Stimulated activated naive CD4-positive, alpha-beta T cell treated with Interleukin-2 at 50 U/mL for 16 hours (primary cell): Measurements from ENCODE around the gene ZNF691.
"Not testable (repeated sequence)": the region's sequence is repeated elsewhere in the genome, so short reads cannot be mapped to it uniquely, and the experiment has no call there.

Source experiments
- DNase-seq: peaks from one replicate; lab custom pipeline; 2025; lab: John Stamatoyannopoulos, UW

ZNF691 gene

DNA sequence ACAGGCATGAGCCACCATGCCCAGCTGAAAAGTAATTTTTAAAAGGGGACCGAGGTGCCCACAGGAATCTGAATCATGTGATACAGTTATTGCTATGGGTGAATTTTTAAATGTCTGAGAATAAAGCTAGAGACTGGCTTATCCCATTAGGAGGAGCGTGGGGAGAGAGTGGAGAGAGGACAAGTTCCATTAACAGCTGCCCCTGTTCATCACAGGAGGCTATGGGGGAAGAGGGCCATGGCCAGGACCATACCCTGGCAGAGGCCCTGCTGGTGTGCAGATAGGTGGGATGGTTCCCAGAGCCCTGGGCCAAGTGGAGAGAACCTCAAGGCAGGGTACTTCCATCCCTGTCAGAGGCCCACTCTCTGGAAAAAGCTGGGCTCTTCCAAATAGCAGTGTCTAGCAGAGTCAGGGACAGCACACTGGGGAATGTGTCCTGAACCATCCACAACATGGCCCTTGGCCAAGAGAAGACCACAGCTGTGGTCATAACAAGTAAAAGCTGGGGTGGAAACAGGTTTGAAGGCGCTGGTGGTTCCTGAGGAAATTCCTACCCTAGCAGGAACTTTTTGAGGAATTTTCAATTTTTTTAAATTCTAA, 13.7 kb upstream of the ZNF691 start:
- DNase-seq = no peak

DNA sequence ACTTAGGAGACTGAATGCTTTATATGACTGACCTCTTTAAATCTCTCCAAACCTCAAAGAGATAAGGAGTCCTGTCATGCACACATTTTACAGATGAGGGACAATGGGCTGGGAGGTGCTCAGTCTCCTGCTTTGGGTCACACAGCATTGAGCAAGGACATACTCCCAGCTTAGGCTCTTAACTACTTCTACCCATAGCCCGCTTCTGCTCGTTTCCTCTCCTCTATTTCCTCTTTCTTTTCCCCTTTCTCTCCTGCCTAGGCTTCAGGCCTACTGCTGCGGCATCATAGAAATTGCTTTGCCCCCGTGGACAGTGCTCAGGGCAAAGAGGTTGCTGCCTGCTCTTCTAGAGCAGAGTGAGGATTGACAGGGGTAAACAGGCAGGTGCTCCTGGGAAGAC, 12.4 kb upstream of the ZNF691 start:
- no peak for DNase-seq

DNA sequence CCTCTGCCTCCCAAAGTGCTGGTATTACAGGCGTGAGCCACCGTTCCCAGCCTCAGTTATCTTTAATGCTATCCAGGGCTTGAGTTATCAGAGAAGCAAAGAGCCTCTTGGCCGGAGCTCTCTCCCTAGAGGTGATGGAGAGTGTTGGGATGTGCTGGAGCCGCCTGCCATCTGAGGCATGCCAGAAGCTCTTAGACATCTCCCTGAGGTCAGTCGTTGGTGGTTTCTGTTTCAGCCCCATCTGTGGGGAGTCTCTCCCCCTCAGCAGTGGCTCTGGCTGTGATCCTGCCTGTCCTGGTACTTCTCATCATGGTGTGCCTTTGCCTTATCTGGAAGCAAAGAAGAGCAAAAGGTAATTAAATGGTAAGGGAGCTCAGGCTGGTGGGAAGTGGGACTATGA, 11.6 kb upstream of the ZNF691 start:
- no peak for DNase-seq

DNA sequence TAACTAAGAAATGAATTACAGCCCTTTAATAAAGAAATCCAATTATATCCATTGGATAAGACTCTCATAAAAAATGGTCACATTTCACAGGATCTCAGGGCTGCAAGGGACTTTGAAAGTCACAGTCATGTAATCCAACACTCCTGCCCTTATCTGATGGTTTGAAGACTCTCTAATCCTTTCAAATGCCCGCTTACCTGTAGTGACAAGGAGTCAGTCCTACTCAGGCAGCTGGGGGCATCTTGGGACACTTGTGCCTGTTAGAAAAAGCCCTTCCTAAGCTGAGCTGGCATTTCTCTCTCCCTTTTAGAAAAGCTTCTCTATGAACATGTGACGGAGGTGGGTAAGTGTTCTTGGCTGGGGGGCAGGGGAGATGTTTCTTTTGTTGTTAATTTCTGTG, 11.0 kb upstream of the ZNF691 start:
- DNase-seq = no peak

DNA sequence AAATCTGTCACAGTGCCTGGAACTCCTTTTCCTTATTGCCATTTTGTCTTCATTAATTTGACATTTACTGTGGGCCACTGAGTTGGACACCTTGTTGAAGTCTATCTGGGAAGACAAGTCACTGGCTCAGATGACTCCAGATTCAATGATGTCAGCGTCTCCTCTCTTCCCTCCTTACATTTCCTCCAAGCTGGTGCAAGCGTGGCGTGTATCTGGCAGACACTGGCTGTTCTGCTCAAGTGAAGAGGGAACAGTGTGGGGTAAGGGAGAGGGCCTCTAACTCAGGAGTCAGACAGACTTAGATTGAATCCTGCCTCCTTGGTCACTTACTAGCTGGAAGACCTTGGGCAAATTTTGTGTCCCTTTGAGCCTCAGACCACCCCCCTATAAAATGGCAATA, 8.7 kb upstream of the ZNF691 start:
- DNase-seq = no peak

DNA sequence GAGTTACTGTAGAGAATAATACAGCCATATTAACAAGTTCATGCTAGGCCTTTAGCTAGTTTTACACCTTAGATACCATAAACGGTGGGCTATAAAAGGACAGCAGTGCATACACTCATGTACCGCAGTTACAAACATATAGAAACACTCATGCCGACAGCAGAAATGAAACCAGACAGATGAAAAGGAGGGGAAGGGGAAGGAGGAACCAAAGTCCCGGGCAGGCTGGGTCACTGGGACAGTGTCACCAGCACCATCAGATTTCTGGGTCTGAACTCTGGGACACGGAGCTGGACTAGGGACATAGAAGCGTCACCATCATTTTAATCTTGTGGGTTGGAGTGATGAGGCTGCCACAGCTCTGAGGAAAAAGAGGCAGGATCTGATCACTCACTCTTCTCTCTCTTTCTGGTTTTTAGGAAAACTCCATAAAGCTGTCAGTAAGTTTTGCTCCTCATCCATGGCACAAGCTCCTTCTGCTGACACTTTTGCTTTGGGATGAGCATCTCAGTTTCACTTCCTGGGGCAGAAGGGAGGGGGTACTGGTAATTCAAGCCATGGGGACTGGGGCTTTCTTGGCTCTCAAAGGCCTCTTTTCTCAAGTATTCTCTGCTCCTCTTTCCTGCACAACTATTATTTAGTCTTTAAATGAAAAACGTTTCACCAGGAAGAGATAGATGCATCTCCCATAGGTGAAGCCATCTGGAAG, 7.8 kb upstream of the ZNF691 start:
- DNase-seq = no peak

DNA sequence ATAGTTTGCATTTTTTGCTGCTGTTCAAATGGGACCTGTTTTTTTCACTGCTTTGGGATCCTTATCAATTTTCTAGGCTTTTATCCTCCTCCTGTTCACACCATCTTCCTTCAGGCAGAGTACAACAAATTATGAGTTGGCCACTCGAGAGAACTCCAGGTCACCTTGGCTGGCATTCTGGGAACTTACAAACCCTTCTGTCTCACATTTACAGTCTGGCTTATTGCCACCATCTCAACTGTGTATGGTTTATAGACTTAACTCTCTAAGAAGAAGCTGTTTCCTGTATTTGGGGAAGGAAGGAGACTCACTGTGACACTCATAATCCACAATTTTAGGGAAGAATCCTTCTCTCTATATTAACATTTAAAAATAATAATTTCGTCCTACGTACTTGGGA, 5.4 kb upstream of the ZNF691 start:
- DNase-seq = no peak

DNA sequence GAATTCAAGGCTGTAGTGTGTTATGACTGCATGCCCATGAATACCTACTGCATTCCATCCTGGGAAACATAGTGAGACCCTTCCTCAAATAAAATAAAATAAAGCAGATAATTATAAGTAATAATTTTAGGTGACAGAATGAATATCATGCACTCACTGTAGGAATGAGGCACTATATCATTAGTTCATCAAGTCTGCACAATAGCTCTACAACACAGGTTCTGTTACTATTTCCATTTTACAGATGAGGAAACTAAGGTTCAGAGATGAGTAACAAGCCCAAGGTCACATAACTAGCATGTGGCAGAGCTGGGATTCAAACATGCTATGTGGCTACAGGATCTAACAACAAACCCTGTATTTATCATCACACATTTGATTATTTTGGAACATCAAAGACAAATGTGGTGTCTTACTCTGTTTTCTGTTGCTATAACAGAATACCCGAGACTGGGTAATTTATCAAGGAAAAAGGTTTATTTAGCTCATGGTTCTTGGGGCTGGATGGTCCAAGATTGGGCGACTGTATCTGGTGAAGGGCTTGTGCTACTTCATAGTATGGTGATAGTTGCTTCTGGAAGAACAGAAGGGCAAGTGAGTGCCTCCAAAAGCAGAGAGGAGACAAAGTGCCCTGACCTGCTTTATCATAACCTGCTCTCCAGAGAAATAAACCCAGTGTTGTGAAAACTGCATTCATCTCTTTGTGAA, 4.8 kb upstream of the ZNF691 start:
- no peak for DNase-seq

DNA sequence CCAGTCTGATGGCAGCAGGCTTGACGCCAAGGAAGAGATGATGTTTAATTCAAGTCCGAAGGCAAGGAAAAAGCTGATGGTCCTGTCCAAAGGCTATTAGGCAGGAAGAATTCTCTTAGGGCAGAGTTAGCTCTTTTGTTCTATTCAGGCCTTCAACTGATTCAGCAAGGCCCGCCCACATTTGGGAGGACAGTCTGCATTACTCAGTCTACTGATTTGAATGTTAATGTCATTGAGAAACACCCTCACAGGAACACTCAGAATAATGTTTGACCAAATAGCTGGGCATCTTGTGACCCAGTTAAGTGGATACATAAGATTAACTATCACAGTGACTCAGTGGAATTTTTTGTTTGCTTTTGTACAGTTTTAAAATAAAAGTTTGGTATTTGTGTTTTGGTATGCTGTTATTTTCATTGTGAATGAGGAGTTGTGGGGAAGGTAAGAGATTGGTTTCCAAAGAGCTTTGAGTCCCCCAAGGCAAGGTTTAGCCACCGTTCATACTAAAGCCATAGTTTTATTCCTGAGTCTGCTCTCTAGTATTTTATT, 1.7 kb upstream of the ZNF691 start:
- no peak for DNase-seq

DNA sequence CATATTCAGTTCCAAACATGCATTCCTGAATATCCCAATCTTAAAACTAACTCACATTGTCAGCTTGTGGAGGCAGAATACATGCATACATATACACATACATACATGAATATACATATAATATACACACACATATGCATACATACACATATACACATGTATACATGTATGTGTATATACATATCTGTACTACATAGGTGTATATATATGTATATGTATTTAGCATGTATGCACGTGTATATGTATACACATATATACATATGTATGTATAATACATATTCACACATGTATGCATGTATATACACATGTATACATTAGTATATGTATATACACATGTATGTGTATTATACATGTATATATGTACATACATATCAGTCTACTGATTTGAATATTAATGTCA, 1.2 kb upstream of the ZNF691 start:
- DNase-seq = no peak

DNA sequence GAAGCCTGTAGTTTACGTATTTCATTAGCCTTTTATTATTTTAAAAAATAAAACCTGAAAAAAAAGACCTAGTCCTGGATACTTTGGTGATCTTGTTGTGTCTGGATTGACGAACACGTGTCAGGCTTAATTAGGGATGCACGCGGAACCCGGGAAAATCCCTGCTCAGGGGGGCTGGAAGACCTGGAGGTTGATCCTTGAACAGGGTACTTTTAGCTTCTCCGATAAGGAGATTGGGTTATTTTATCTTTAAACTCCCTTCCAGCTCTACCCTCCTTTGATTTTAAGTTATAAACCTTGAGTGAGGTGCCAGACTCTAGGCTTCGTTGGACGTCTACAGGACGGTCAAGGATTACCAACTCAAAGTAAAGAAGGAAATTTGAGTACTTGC, 552 bp upstream of the ZNF691 start:
- DNase-seq = no peak

DNA sequence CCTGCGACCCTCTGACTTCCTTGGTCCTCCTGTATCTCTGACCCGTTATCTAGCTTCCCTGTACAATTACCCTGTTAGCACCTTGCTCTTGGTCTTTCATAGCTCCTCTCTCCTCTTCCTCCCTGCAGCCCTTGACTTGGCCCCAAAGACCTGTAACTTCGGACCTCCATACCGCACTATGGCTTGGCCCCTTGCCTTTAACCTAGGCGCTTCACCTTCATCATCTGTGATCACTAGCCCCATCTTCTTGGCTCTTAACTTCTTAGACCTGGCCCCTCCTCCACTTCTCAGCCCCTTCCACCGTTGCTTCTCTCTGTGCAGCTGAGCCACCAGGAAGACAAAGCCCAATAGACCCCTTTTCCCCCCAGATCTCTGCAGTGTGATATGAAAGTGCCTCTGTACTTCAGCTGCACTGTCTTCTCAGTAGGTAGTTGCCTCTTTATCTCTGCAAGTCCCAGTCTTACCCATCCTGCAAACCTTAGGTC, 740 bp downstream of the ZNF691 start:
- no peak for DNase-seq

DNA sequence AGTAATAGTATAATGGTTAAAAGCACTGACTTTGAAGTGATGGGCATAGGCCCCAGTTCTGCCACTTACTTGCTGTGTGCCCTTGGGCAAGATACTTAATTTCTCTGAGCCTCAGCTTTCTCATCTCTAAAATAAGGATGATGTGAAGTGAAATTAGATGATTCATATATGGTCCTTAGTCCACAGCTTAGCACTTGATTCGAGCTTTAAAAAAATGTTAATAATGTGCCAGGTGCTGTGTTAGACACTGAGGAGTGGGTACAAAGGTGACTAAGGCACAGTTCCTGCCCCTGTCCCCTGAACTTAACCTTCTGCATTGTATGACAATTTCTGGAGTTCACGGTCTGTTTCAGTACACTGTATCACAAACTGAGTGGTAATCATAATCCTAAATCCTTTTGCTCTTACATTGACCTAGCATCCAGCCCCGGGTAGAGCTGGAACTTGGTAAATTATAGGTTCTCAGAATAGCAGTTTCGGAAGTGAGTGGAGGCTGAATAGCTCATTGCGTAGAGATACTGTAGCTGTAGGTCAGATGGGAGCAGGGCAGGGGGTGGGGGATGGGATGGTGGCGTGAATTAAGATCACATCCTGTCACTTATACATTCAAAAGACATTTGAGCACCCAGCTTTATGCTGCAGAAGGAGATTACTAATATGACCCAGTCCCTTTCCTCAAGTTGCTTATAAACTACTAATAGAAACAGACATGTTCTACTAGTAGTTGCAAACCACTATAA, 1.5 kb downstream of the ZNF691 start:
- DNase-seq = no peak

DNA sequence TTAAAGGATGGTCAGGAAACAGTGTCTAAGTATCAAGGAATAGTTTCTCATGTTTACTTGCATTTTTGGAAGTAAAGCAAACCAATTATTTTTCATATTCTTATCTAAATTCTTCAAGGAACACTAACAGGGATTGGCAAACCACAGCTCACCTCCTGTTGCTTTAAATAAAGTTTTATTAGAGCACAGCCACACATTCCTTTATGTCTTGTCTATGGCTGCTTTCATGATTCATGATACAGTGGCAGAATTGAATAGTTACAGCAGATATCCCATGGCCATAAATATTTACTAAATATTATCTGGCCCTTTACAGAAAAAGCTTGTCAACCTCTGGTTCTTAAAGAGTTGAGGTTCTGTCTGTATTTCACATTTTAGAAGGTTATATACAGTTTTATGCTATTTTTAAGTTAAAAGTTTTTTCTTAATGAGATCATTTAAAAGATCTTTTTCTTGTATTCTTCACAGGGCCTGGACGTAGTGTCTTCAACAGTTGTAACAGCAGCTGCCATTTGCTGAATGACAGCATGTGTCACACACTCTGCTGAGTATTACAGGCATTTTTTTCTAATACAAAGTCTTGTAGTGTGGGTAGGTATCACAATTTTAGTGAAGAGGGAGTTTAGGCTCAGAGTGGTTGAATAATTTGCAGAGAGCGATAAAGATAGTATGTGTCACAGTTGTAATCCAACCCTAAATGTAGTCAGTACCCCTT, 2.6 kb downstream of the ZNF691 start:
- no peak for DNase-seq

DNA sequence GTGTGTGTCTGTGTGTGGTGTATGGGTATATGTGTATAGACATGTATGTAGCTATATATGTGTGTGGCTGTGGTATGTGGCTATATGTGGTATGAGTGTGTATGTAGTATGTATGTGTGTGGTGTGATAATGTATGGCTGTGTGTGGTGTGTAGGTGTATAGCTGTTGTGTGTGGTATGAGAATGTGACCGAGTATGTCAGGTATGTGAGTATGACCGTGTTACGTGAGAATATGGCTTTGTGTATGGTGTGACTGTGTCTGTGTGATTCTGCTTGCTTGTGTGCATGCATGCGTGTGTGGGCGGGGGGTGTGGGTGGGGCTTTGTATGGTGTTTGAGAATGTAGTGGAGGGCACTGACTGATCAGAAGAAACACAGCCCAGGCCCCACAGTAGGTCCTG, 3.5 kb downstream of the ZNF691 start:
- no peak for DNase-seq

DNA sequence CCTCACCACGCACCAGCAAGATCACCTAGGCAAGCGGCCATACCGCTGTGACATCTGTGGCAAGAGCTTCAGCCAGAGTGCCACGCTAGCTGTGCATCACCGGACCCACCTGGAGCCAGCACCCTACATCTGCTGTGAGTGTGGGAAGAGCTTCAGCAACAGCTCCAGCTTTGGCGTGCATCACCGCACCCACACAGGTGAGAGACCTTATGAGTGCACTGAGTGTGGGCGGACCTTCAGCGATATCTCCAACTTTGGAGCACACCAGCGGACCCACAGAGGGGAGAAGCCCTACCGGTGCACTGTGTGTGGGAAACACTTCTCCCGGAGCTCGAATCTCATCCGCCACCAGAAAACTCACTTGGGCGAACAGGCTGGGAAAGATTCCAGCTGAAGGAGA, 5.0 kb downstream of the ZNF691 start:
- DNase-seq = no peak

DNA sequence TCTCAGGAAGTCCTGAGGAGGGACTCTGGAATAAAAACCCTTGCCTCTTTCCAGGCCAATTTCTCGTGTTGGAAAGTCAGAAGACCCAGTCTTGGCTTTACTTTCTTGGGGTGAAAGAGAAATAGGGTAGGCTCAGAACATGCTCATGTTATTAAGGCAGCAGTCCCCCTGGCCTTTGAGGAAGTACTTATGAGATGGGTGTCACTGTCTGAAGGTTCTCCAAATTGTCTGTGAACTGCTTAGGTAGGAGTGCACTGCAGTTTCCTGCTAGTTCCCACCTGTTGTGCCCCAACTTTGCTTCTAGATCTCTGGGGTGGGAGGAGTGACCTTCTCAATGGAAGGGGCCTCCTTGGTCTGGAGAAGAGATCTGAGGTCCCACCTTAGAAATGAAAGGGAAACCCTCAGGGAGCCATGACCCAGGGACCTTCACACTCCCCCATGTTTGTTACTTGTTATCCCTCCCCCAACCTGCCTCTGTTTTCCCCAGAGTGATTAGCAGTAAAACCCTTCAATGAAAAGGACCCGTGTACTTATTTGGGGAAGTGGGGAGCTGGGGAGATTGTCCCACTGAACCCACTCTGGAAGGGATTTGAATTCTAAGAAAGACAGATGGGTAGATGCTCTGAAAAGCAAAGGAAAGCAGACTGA, 5.7 kb downstream of the ZNF691 start:
- DNase-seq = no peak

DNA sequence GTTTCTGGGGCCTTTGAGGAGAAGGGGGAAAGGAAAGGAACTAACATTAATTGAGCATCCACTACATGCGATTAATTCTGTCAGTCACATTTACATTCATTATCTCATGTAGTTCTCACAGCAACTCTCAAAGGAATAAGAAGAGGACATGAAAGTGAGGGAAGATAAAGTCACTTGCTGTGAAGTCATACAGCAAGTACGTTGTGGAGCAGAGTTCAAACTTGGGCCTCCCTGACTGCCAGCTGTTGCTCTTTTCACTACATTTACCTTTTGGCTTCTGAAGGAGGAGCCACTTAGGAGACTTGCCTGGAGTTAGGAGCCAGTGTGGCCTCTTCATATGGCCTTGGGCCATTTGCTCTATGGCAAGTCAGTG, 6.2 kb downstream of the ZNF691 start:
- no peak for DNase-seq

DNA sequence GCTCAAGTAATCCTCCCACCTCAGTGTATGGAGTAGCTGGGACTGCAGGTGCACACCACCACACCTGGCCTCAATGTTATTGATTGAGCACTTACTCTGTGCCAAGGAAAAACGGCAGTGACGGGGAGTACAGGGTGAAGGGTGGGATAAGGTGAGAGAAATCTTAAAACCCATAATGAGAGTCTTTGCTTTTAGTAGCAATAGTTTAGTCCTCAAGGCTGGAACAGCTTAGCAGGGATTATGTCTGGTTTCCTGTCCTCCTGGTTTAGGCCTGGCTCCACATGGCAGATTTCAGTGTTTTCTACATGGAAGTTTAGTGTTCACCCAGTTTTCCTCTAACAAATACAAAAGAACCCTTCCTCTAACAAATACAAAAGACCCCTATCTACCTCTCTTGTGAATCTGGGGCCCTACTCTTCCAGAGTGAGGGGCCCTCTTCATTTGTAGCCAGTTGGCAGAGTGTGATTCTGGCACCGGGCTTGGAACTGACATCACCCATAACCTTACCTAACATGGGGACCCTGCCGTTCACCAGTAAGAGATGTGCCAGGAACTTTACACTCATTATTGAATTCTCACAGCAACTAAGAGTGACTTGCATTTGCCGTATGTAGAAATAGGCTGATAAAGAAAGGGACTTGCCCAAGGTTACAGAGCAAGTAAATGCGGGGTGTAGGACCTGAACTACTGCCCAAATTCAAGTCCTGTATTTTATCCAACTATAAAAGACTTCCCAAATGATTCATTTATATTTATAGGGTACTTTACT, 6.9 kb downstream of the ZNF691 start:
- no peak for DNase-seq

DNA sequence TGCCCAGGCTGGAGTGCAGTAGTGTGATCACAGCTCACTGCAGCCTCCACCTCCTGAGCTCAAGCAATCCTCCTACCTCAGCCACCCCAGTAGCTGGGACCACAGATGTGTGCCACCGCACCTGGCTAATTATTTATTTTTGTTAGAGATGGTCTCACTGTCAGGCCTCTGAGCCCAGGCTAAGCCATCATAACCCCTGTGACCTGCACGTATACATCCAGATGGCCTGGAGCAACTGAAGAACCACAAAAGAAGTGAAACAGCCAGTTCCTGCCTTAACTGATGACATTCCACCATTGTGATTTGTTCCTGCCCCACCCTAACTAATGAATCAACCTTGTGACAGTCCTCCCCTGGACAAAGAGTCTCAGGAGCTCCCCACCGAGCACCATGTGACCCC, 10.1 kb downstream of the ZNF691 start:
- not testable (repeated sequence) for DNase-seq

DNA sequence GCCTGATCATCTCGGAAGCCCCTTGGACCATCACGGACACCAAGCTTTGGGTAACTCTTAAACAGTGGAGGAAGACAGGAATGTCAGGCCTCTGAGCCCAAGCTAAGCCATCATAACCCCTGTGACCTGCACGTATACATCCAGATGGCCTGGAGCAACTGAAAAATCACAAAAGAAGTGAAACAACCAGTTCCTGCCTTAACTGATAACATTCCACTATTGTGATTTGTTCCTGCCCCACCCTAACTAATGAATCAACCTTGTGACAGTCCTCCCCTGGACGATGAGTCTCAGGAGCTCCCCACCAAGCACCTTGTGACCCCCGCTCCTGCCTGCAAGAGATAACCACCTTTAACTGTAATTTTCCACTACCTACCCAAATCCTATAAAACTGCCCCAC, 13.0 kb downstream of the ZNF691 start:
- DNase-seq = not testable (repeated sequence)
